Cerebellar cortex (tissue), 1 donor: ENCODE measurements around the gene ZNF587B.
"Not testable (repeated sequence)": the region's sequence is repeated elsewhere in the genome, so short reads cannot be mapped to it uniquely, and the experiment has no call there.

ENCODE experiments used
- DNase-seq: peaks from one replicate; pipeline ENCODE4 v3.0.0-alpha.2; 2015; ENCODE audit warnings: low spot score

The ZNF587B gene

GRCh38 chr19:57872450-57872849 lies 42.4 kb downstream of the ZNF587B start:
- no peak for DNase-seq

GRCh38 chr19:57873883-57874799 lies 44.0 kb downstream of the ZNF587B start:
- DNase-seq = not testable (repeated sequence)

GRCh38 chr19:57886046-57886445 lies 55.9 kb downstream of the ZNF587B start:
- DNase-seq = no peak

- DNase-seq = no peak
Observed at GRCh38 chr19:57887195-57887941, 57.3 kb downstream of the ZNF587B start.

GRCh38 chr19:57888107-57888559 lies 58.0 kb downstream of the ZNF587B start:
- peak; percentile 14 for DNase-seq

- DNase-seq = peak; percentile 95
Observed at GRCh38 chr19:57888560-57889231, 58.6 kb downstream of the ZNF587B start, which contains the start of gene ZNF814. TSS of gene ZNF814 (minus strand) at chr19:57889037. CDS start at chr19:57888802, 235 bp downstream.

- DNase-seq = not testable (repeated sequence)
Observed at GRCh38 chr19:57890706-57891105, 60.6 kb downstream of the ZNF587B start.
